Measurements from ENCODE around the gene POU2F1.
"Not testable (repeated sequence)": the region's sequence is repeated elsewhere in the genome, so short reads cannot be mapped to it uniquely, and the experiment has no call there.

DNA sequence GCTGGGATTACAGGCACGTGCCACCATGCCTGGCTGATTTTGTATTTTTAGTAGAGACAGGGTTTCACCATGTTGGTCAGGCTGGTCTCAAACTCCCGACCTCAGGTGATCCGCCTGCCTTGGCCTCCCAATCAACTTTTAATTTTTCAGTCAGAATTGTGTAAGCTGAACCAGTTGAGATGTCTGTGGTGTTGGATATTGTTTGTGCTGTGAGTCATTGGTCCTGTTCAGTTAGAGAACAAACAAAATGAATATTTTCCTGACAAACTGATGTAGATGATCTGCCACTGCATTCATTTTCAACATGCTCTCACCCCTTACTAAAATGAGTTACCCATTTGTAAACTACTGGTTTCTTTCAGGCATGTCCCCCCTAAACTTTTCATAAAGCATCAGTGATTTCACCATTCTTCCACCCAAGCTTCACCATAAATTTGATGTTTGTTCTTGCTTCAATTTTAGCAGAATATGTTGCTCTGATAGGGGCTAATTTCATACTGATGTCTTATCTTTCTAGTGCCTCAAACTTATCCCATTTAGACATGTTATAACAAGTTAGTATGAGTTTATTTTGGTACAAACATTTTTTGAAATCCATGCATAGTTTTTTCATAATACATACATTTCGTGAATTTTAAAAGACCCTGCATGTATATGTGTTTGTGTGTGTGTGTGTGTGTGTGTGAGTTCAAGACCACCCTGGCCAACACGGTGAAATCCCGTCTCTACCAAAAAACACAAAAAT lies 15.2 kb upstream of the POU2F1 start:
- TF ChIP-seq, protein P1, sequence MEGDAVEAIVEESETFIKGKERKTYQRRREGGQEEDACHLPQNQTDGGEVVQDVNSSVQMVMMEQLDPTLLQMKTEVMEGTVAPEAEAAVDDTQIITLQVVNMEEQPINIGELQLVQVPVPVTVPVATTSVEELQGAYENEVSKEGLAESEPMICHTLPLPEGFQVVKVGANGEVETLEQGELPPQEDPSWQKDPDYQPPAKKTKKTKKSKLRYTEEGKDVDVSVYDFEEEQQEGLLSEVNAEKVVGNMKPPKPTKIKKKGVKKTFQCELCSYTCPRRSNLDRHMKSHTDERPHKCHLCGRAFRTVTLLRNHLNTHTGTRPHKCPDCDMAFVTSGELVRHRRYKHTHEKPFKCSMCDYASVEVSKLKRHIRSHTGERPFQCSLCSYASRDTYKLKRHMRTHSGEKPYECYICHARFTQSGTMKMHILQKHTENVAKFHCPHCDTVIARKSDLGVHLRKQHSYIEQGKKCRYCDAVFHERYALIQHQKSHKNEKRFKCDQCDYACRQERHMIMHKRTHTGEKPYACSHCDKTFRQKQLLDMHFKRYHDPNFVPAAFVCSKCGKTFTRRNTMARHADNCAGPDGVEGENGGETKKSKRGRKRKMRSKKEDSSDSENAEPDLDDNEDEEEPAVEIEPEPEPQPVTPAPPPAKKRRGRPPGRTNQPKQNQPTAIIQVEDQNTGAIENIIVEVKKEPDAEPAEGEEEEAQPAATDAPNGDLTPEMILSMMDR (IDR thresholded peaks at IDR 0.05; ENCODE audit: low read length): not testable (repeated sequence)
- TF ChIP-seq EZH2 (optimal IDR thresholded peaks at IDR 0.05; ENCODE audit: low read depth, low read length); EZH2phosphoT487 (IDR thresholded peaks at IDR 0.05; ENCODE audit: low read length): not testable (repeated sequence)
